Measurements from ENCODE around the gene CACNA1C.

- TF ChIP-seq CTCF (conservative IDR thresholded peaks at IDR 0.05) (peak; percentile 92), ZFX (IDR thresholded peaks at IDR 0.05) (no peak)
Observed at GRCh38 chr12:2291182-2291832, 238.5 kb downstream of the CACNA1C start.

All from C4-2B (cell line).